Activated B cell treated with CpG ODN at 0.5 μM for 24 hours (primary cell): Measurements from ENCODE around the gene USP17L27. TPM values are rescaled to one million over a fixed set of nuclear protein-coding genes. Genes with fewer than 3 reads are reported as not detected.
"Not testable (repeated sequence)": the region's sequence is repeated elsewhere in the genome, so short reads cannot be mapped to it uniquely, and the experiment has no call there.

ENCODE experiments used
- ATAC-seq: fragments of 200-7000 bp; cut with Tn5 transposase; one replicate; pipeline ENCODE4 v1.10.0; 2021; ENCODE audit warnings: low read depth, mild to moderate bottlenecking, moderate library complexity
- CTCF ChIA-PET: fragments of 350-600 bp; sonication (Branson Sonifier 250); formaldehyde crosslinking; loops from one replicate; lab custom pipeline; 2021; ENCODE audit warnings: antibody characterized with exemption; lab: Charles Lee
- POLR2A ChIA-PET: fragments of 350-600 bp; sonication (Branson Sonifier 250); formaldehyde crosslinking; loops from one replicate; lab custom pipeline; 2021; ENCODE audit warnings: antibody characterized with exemption; lab: Charles Lee
- DNase-seq: peaks from one replicate; pipeline ENCODE4 v3.0.0; 2022
- H3K27ac Mint-ChIP-seq: one replicate; pipeline ENCODE4 v1.8.0; 2020; ENCODE audit warnings: mixed read lengths
- H3K27me3 Mint-ChIP-seq: one replicate; pipeline ENCODE4 v1.8.0; 2021; ENCODE audit warnings: mixed read lengths
- H3K36me3 Mint-ChIP-seq: one replicate; pipeline ENCODE4 v1.8.0; 2021; ENCODE audit warnings: low read depth, mixed read lengths
- H3K4me1 Mint-ChIP-seq: one replicate; pipeline ENCODE4 v1.8.0; 2021; ENCODE audit warnings: mixed read lengths
- H3K4me3 Mint-ChIP-seq: one replicate; pipeline ENCODE4 v1.8.0; 2020; ENCODE audit warnings: mild to moderate bottlenecking, mixed read lengths
- H3K9me3 Mint-ChIP-seq: one replicate; pipeline ENCODE4 v1.8.0; 2020; ENCODE audit warnings: mixed read lengths
- intact Hi-C: fragments of 100-400 bp; cut with micrococcal nuclease; formaldehyde crosslinking; loops from one replicate; pipeline ENCODE4 v1.15.1; 2024
- total RNA-seq: library from RNA; stranded (reverse); gene quantifications from 2 replicates; pipeline ENCODE4 v1.2.3, GENCODE V29; 2022
- TF ChIP-seq, protein P1 (sequence below): fragments of 200-600 bp; IDR thresholded peaks from one replicate; pipeline ENCODE4 v1.8.0; 2022; ENCODE audit warnings: antibody characterized with exemption, mild to moderate bottlenecking

Gene USP17L27
- total RNA-seq, 1 donor from 2014 or later: not detected

DNA sequence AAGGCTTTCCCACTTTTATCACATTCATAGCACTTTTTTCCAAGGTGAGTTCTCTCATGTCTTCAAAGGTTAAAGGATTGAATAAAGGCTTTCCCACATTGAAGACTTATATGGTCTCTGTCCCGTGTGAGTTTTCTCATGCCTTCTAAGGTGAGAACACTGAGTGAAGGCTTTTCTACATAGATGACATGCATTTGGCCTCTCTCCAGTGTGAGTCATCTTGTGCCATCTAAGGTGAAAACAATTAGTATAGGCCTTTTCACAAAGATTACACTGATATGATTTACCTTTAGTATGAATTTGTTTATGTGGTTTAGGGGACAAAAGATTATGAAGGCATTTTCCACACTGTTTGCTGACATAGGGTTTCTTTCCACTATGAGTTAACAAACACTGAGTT is 40.2 kb downstream of the USP17L27 start:
- no peak overlapping the region for H3K4me3 Mint-ChIP-seq
- no peaks in the 10 kb centered on the region for H3K36me3 Mint-ChIP-seq
- DNase-seq: no peak
- no peaks in the 10 kb centered on the region for H3K9me3 Mint-ChIP-seq
- H3K27ac Mint-ChIP-seq: no peak overlapping the region
- intact Hi-C loops: no loop called here
- H3K27me3 Mint-ChIP-seq: no peaks in the 10 kb centered on the region
- no peaks in the 10 kb centered on the region for H3K4me1 Mint-ChIP-seq
- ChIA-PET POLR2A (no interaction called here), CTCF (no interaction called here)
- TF ChIP-seq, protein P1, sequence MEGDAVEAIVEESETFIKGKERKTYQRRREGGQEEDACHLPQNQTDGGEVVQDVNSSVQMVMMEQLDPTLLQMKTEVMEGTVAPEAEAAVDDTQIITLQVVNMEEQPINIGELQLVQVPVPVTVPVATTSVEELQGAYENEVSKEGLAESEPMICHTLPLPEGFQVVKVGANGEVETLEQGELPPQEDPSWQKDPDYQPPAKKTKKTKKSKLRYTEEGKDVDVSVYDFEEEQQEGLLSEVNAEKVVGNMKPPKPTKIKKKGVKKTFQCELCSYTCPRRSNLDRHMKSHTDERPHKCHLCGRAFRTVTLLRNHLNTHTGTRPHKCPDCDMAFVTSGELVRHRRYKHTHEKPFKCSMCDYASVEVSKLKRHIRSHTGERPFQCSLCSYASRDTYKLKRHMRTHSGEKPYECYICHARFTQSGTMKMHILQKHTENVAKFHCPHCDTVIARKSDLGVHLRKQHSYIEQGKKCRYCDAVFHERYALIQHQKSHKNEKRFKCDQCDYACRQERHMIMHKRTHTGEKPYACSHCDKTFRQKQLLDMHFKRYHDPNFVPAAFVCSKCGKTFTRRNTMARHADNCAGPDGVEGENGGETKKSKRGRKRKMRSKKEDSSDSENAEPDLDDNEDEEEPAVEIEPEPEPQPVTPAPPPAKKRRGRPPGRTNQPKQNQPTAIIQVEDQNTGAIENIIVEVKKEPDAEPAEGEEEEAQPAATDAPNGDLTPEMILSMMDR: no peak
- no peak for ATAC-seq

- H3K9me3 Mint-ChIP-seq, ATAC-seq, H3K27me3 Mint-ChIP-seq, CTCF ChIA-PET, DNase-seq, H3K27ac Mint-ChIP-seq, H3K36me3 Mint-ChIP-seq, H3K4me3 Mint-ChIP-seq, intact Hi-C loops, POLR2A ChIA-PET, H3K4me1 Mint-ChIP-seq: not testable (repeated sequence)
Observed at GRCh38 chr4:9389001-9389400, 45.1 kb downstream of the USP17L27 start.

Other genes with a start within 250 kb of the USP17L27 start
- gene FAM90A26, start 173.7 kb upstream of the USP17L27 start, total RNA-seq: not detected in 2 replicates
- not detected in 2 replicates for gene USP17L10, start 133.5 kb upstream of the USP17L27 start, total RNA-seq
- not detected in 2 replicates for gene USP17L11, start 128.7 kb upstream of the USP17L27 start, total RNA-seq
- gene USP17L12, start 124.0 kb upstream of the USP17L27 start, total RNA-seq: not detected in 2 replicates
- gene USP17L13, start 119.3 kb upstream of the USP17L27 start, total RNA-seq: not detected in 2 replicates
- gene USP17L15, start 109.8 kb upstream of the USP17L27 start, total RNA-seq: not detected in 2 replicates
- gene USP17L17, start 100.3 kb upstream of the USP17L27 start, total RNA-seq: not detected in 2 replicates
- not detected in 2 replicates for gene USP17L18, start 95.5 kb upstream of the USP17L27 start, total RNA-seq
- not detected in 2 replicates for gene USP17L19, start 90.8 kb upstream of the USP17L27 start, total RNA-seq
- gene USP17L20, start 86.0 kb upstream of the USP17L27 start, total RNA-seq: not detected in 2 replicates
- not detected in 2 replicates for gene USP17L21, start 81.3 kb upstream of the USP17L27 start, total RNA-seq
- gene USP17L22, start 76.5 kb upstream of the USP17L27 start, total RNA-seq: not detected in 2 replicates
- not detected in 2 replicates for gene USP17L24, start 19.0 kb upstream of the USP17L27 start, total RNA-seq
- not detected in 2 replicates for gene USP17L25, start 14.2 kb upstream of the USP17L27 start, total RNA-seq
- not detected in 2 replicates for gene USP17L26, start 9.5 kb upstream of the USP17L27 start, total RNA-seq
- not detected in 2 replicates for gene USP17L5, start 4.7 kb upstream of the USP17L27 start, total RNA-seq
- not detected in 2 replicates for gene USP17L28, start 4.7 kb downstream of the USP17L27 start, total RNA-seq
- gene USP17L29, start 9.5 kb downstream of the USP17L27 start, total RNA-seq: not detected in 2 replicates
- not detected in 2 replicates for gene USP17L30, start 19.0 kb downstream of the USP17L27 start, total RNA-seq
- not detected in 2 replicates for gene DEFB131A, start 100.3 kb downstream of the USP17L27 start, total RNA-seq